ENCODE measurements around the gene WDR7.

The WDR7 gene

GRCh38 chr18:56812674-56813073, 161.5 kb downstream of the WDR7 start:
- no peaks in the 10 kb centered on the region for H3K27me3 ChIP-seq (ENCODE audit: control insufficient read depth in 5 of 5, insufficient read depth in 4 of 5, low read length in 5 of 5)
- H3K36me3 ChIP-seq (ENCODE audit: control insufficient read depth in 5 of 5, insufficient read depth in 5 of 5, low read length in 5 of 5) = peaks cover 0 to 5% (median 0%) of the 10 kb centered on the region in 5 donors
- no peak overlapping the region for H3K4me3 ChIP-seq (ENCODE audit: low read depth in 1 of 5, low read length in 5 of 5)
- no peak overlapping the region for H3K9ac ChIP-seq (ENCODE audit: low read length in 5 of 5)
- no peak overlapping the region for H3K27ac ChIP-seq (ENCODE audit: low read depth, low read length)
- no peaks in the 10 kb centered on the region for H3K4me1 ChIP-seq (ENCODE audit: control insufficient read depth in 5 of 5, insufficient read depth in 5 of 5, low read length in 5 of 5)
- no peaks in the 10 kb centered on the region for H3K9me3 ChIP-seq (ENCODE audit: control insufficient read depth in 5 of 5, low read length in 5 of 5)

DNA sequence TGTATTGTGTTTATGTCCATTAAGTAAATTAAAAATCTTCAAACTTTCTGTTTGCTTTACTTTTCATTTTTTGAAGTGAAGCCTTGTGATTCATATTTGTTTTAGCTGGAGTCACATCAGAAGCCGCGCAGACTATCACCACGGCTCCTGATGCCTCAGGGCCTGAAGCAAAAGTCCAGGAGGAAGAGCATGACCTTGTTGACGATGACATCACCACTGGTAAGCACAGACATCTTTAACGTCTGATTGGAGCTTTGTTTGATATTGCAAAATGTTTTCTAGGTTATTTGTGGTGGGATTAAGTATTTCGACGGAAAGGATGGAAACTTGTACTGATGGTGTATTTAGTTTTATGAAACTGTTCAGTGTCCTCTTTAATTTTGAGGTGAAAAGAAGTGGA, 164.8 kb downstream of the WDR7 start:
- H3K9me3 ChIP-seq (ENCODE audit: control insufficient read depth in 5 of 5, low read length in 5 of 5) = no peaks in the 10 kb centered on the region
- H3K27ac ChIP-seq (ENCODE audit: low read depth, low read length) = no peak overlapping the region
- no peak overlapping the region for H3K4me3 ChIP-seq (ENCODE audit: low read depth in 1 of 5, low read length in 5 of 5)

DNA sequence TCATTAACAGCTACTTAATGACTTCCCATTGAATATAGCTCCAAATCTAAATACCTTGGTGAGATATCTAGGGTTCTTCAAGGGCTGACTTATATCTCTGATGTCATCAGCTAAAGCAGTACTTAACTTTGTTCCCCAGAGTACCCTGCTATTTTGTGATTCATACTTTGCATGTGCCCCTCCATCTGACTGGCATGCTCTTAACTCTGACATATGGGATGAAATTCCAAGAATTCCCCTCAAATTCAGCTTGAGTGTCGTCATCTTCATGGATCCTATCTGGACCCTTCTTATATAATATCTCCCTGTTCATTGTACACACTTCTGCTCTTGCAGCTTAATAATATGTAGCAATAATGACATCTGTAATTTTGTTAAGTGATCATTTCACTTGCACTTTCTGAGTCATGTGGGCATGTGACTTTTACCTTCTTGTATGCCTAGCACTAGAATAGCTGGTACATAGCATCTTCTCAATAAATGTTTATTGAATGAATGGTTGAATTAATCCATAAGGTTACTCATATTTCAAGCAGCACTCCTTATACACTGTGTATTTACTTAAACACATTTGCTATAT, 172.9 kb downstream of the WDR7 start:
- Histone ChIP-seq H3K9me3 (ENCODE audit: control insufficient read depth in 5 of 5, low read length in 5 of 5) (peaks cover 0 to 4% (median 0%) of the 10 kb centered on the region in 5 donors), H3K27ac (ENCODE audit: low read depth, low read length) (no peak overlapping the region), H3K27me3 (ENCODE audit: control insufficient read depth in 5 of 5, insufficient read depth in 4 of 5, low read length in 5 of 5) (no peaks in the 10 kb centered on the region), H3K4me3 (ENCODE audit: low read depth in 1 of 5, low read length in 5 of 5) (no peak overlapping the region), H3K4me1 (ENCODE audit: control insufficient read depth in 5 of 5, insufficient read depth in 5 of 5, low read length in 5 of 5) (no peaks in the 10 kb centered on the region), H3K36me3 (ENCODE audit: control insufficient read depth in 5 of 5, insufficient read depth in 5 of 5, low read length in 5 of 5) (peaks cover 0 to 15% (median 0%) of the 10 kb centered on the region in 5 donors), H3K9ac (ENCODE audit: low read length in 5 of 5) (no peak overlapping the region)

More for the DNA sequence above, 164.8 kb downstream of the WDR7 start:
- H3K27me3 ChIP-seq (ENCODE audit: control insufficient read depth in 5 of 5, insufficient read depth in 4 of 5, low read length in 5 of 5) = no peaks in the 10 kb centered on the region
- H3K4me1 ChIP-seq (ENCODE audit: control insufficient read depth in 5 of 5, insufficient read depth in 5 of 5, low read length in 5 of 5) = no peaks in the 10 kb centered on the region
- H3K9ac ChIP-seq (ENCODE audit: low read length in 5 of 5) = no peak overlapping the region
- H3K36me3 ChIP-seq (ENCODE audit: control insufficient read depth in 5 of 5, insufficient read depth in 5 of 5, low read length in 5 of 5) = peaks cover 0 to 15% (median 0%) of the 10 kb centered on the region in 5 donors

GRCh38 chr18:56825321-56825720, 174.2 kb downstream of the WDR7 start:
- H3K27me3 ChIP-seq (ENCODE audit: control insufficient read depth in 5 of 5, insufficient read depth in 4 of 5, low read length in 5 of 5) = no peaks in the 10 kb centered on the region
- H3K36me3 ChIP-seq (ENCODE audit: control insufficient read depth in 5 of 5, insufficient read depth in 5 of 5, low read length in 5 of 5) = peaks cover 0 to 10% (median 0%) of the 10 kb centered on the region in 5 donors
- no peak overlapping the region for H3K27ac ChIP-seq (ENCODE audit: low read depth, low read length)
- H3K4me3 ChIP-seq (ENCODE audit: low read depth in 1 of 5, low read length in 5 of 5) = no peak overlapping the region
- peaks cover 0 to 4% (median 0%) of the 10 kb centered on the region in 5 donors for H3K9me3 ChIP-seq (ENCODE audit: control insufficient read depth in 5 of 5, low read length in 5 of 5)
- H3K9ac ChIP-seq (ENCODE audit: low read length in 5 of 5) = no peak overlapping the region
- no peaks in the 10 kb centered on the region for H3K4me1 ChIP-seq (ENCODE audit: control insufficient read depth in 5 of 5, insufficient read depth in 5 of 5, low read length in 5 of 5)

GRCh38 chr18:56825878-56826277, 174.7 kb downstream of the WDR7 start:
- Histone ChIP-seq H3K27ac (ENCODE audit: low read depth, low read length) (no peak overlapping the region), H3K4me3 (ENCODE audit: low read depth in 1 of 5, low read length in 5 of 5) (no peak overlapping the region), H3K36me3 (ENCODE audit: control insufficient read depth in 5 of 5, insufficient read depth in 5 of 5, low read length in 5 of 5) (peaks cover 0 to 6% (median 0%) of the 10 kb centered on the region in 5 donors)

GRCh38 chr18:56831988-56832387, 180.8 kb downstream of the WDR7 start:
- H3K9me3 ChIP-seq (ENCODE audit: control insufficient read depth in 5 of 5, low read length in 5 of 5) = peaks cover 0 to 3% (median 0%) of the 10 kb centered on the region in 5 donors
- H3K36me3 ChIP-seq (ENCODE audit: control insufficient read depth in 5 of 5, insufficient read depth in 5 of 5, low read length in 5 of 5) = peaks cover 0 to 7% (median 4%) of the 10 kb centered on the region in 5 donors
- H3K27ac ChIP-seq (ENCODE audit: low read depth, low read length) = no peak overlapping the region
- H3K4me3 ChIP-seq (ENCODE audit: low read depth in 1 of 5, low read length in 5 of 5) = no peak overlapping the region
- H3K9ac ChIP-seq (ENCODE audit: low read length in 5 of 5) = no peak overlapping the region
- H3K4me1 ChIP-seq (ENCODE audit: control insufficient read depth in 5 of 5, insufficient read depth in 5 of 5, low read length in 5 of 5) = no peaks in the 10 kb centered on the region
- H3K27me3 ChIP-seq (ENCODE audit: control insufficient read depth in 5 of 5, insufficient read depth in 4 of 5, low read length in 5 of 5) = no peaks in the 10 kb centered on the region

More at GRCh38 chr18:56825878-56826277, 174.7 kb downstream of the WDR7 start:
- Histone ChIP-seq H3K9ac (ENCODE audit: low read length in 5 of 5) (no peak overlapping the region), H3K9me3 (ENCODE audit: control insufficient read depth in 5 of 5, low read length in 5 of 5) (peaks cover 0 to 4% (median 0%) of the 10 kb centered on the region in 5 donors), H3K27me3 (ENCODE audit: control insufficient read depth in 5 of 5, insufficient read depth in 4 of 5, low read length in 5 of 5) (no peaks in the 10 kb centered on the region), H3K4me1 (ENCODE audit: control insufficient read depth in 5 of 5, insufficient read depth in 5 of 5, low read length in 5 of 5) (no peaks in the 10 kb centered on the region)

- Histone ChIP-seq H3K4me3 (ENCODE audit: low read depth in 1 of 5, low read length in 5 of 5) (no peak overlapping the region), H3K27me3 (ENCODE audit: control insufficient read depth in 5 of 5, insufficient read depth in 4 of 5, low read length in 5 of 5) (no peaks in the 10 kb centered on the region), H3K9me3 (ENCODE audit: control insufficient read depth in 5 of 5, low read length in 5 of 5) (no peaks in the 10 kb centered on the region), H3K4me1 (ENCODE audit: control insufficient read depth in 5 of 5, insufficient read depth in 5 of 5, low read length in 5 of 5) (no peaks in the 10 kb centered on the region), H3K36me3 (ENCODE audit: control insufficient read depth in 5 of 5, insufficient read depth in 5 of 5, low read length in 5 of 5) (peaks cover 0 to 7% (median 4%) of the 10 kb centered on the region in 5 donors), H3K27ac (ENCODE audit: low read depth, low read length) (no peak overlapping the region), H3K9ac (ENCODE audit: low read length in 5 of 5) (no peak overlapping the region)
Measured at GRCh38 chr18:56835331-56835730, 184.2 kb downstream of the WDR7 start.

DNA sequence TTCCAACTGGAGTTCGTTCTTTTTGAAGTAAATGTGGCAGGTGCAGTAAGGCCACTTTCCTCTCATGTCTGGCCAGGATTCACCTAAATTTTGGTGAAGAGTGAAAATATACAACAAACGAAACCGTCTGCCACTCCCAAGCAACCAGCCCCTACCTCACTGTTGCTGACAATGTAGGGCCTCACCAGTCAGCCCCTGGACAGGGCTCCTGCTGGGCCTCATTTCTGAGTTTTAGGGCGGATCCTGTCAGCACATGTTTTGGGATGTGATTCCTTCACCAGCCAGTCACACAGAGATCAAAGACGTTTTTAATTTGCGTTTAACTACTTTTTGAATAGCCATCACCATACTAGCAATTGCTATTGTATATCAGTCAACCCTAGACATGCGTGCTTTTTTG, 185.0 kb downstream of the WDR7 start:
- Histone ChIP-seq H3K27me3 (ENCODE audit: control insufficient read depth in 5 of 5, insufficient read depth in 4 of 5, low read length in 5 of 5) (no peaks in the 10 kb centered on the region), H3K9ac (ENCODE audit: low read length in 5 of 5) (no peak overlapping the region), H3K4me3 (ENCODE audit: low read depth in 1 of 5, low read length in 5 of 5) (no peak overlapping the region), H3K36me3 (ENCODE audit: control insufficient read depth in 5 of 5, insufficient read depth in 5 of 5, low read length in 5 of 5) (peaks cover 0 to 7% (median 4%) of the 10 kb centered on the region in 5 donors), H3K27ac (ENCODE audit: low read depth, low read length) (no peak overlapping the region), H3K4me1 (ENCODE audit: control insufficient read depth in 5 of 5, insufficient read depth in 5 of 5, low read length in 5 of 5) (no peaks in the 10 kb centered on the region), H3K9me3 (ENCODE audit: control insufficient read depth in 5 of 5, low read length in 5 of 5) (no peaks in the 10 kb centered on the region)

- Histone ChIP-seq H3K27ac (ENCODE audit: low read depth, low read length) (no peak overlapping the region), H3K27me3 (ENCODE audit: control insufficient read depth in 5 of 5, insufficient read depth in 4 of 5, low read length in 5 of 5) (no peaks in the 10 kb centered on the region), H3K4me3 (ENCODE audit: low read depth in 1 of 5, low read length in 5 of 5) (no peak overlapping the region), H3K36me3 (ENCODE audit: control insufficient read depth in 5 of 5, insufficient read depth in 5 of 5, low read length in 5 of 5) (peaks cover 0 to 7% (median 0%) of the 10 kb centered on the region in 5 donors), H3K9me3 (ENCODE audit: control insufficient read depth in 5 of 5, low read length in 5 of 5) (peaks cover 0 to 2% (median 0%) of the 10 kb centered on the region in 5 donors), H3K4me1 (ENCODE audit: control insufficient read depth in 5 of 5, insufficient read depth in 5 of 5, low read length in 5 of 5) (no peaks in the 10 kb centered on the region), H3K9ac (ENCODE audit: low read length in 5 of 5) (no peak overlapping the region)
Measured at GRCh38 chr18:56841836-56842235, 190.7 kb downstream of the WDR7 start.

GRCh38 chr18:56843241-56843640, 192.1 kb downstream of the WDR7 start:
- H3K27me3 ChIP-seq (ENCODE audit: control insufficient read depth in 5 of 5, insufficient read depth in 4 of 5, low read length in 5 of 5) = no peaks in the 10 kb centered on the region
- no peak overlapping the region for H3K9ac ChIP-seq (ENCODE audit: low read length in 5 of 5)
- H3K36me3 ChIP-seq (ENCODE audit: control insufficient read depth in 5 of 5, insufficient read depth in 5 of 5, low read length in 5 of 5) = peaks cover 0 to 7% (median 0%) of the 10 kb centered on the region in 5 donors
- no peak overlapping the region for H3K27ac ChIP-seq (ENCODE audit: low read depth, low read length)
- peaks cover 0 to 2% (median 0%) of the 10 kb centered on the region in 5 donors for H3K9me3 ChIP-seq (ENCODE audit: control insufficient read depth in 5 of 5, low read length in 5 of 5)
- no peaks in the 10 kb centered on the region for H3K4me1 ChIP-seq (ENCODE audit: control insufficient read depth in 5 of 5, insufficient read depth in 5 of 5, low read length in 5 of 5)
- no peak overlapping the region for H3K4me3 ChIP-seq (ENCODE audit: low read depth in 1 of 5, low read length in 5 of 5)
